Measurements from ENCODE around the gene ARHGEF2. TPM values are rescaled to one million over a fixed set of nuclear protein-coding genes. Genes with fewer than 3 reads are reported as not detected.

Gene ARHGEF2
- total RNA-seq, 1 donor from 2014 or later, result 197 TPM

- TF ChIP-seq, protein P1, sequence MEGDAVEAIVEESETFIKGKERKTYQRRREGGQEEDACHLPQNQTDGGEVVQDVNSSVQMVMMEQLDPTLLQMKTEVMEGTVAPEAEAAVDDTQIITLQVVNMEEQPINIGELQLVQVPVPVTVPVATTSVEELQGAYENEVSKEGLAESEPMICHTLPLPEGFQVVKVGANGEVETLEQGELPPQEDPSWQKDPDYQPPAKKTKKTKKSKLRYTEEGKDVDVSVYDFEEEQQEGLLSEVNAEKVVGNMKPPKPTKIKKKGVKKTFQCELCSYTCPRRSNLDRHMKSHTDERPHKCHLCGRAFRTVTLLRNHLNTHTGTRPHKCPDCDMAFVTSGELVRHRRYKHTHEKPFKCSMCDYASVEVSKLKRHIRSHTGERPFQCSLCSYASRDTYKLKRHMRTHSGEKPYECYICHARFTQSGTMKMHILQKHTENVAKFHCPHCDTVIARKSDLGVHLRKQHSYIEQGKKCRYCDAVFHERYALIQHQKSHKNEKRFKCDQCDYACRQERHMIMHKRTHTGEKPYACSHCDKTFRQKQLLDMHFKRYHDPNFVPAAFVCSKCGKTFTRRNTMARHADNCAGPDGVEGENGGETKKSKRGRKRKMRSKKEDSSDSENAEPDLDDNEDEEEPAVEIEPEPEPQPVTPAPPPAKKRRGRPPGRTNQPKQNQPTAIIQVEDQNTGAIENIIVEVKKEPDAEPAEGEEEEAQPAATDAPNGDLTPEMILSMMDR (IDR thresholded peaks at IDR 0.05; ENCODE audit: insufficient read depth, low read length, poor library complexity, severe bottlenecking), result no peak
- Histone ChIP-seq H3K36me3 (ENCODE audit: control insufficient read depth, insufficient read depth, low read length) (peaks cover 5% of the 10 kb centered on the region), H3K4me3 (ENCODE audit: low read depth, low read length) (no peak overlapping the region), H3K27me3 (ENCODE audit: control insufficient read depth, insufficient read depth, low read length) (no peaks in the 10 kb centered on the region)
- no peak for DNase-seq (ENCODE audit: low read depth)
Measured at GRCh38 chr1:155950829-155951228, 27.5 kb downstream of the ARHGEF2 start.

- TF ChIP-seq, protein P1 (IDR thresholded peaks at IDR 0.05; ENCODE audit: insufficient read depth, low read length, poor library complexity, severe bottlenecking), result no peak
- Histone ChIP-seq H3K36me3 (ENCODE audit: control insufficient read depth, insufficient read depth, low read length) (peaks cover 3% of the 10 kb centered on the region), H3K27me3 (ENCODE audit: control insufficient read depth, insufficient read depth, low read length) (no peaks in the 10 kb centered on the region), H3K4me3 (ENCODE audit: low read depth, low read length) (no peak overlapping the region)
- no peak for DNase-seq (ENCODE audit: low read depth)
Measured at GRCh38 chr1:155947741-155948140, 30.6 kb downstream of the ARHGEF2 start.

DNA sequence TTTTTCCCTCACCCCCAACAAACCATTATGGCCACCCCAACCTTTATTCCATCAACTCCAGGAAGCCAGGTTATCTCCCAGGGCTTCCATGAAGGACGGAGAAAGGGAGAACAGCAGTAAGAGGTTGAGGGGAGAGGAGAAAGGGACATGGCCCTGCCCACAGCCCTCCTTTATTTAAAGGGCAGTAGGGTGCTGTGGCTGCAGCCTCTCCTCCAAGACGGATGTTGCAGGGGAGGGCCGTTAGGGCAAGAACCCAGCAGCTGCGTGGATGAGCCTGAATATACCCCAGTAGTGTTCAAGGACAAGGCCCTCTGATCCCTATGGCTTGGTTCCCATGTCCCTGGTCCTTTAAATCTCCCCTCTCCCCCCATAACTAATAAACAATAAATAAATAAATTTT lies 31.1 kb downstream of the ARHGEF2 start:
- H3K4me3 ChIP-seq (ENCODE audit: low read depth, low read length), result no peak overlapping the region
- no peak for DNase-seq (ENCODE audit: low read depth)
- peaks cover 3% of the 10 kb centered on the region for H3K36me3 ChIP-seq (ENCODE audit: control insufficient read depth, insufficient read depth, low read length)
- TF ChIP-seq, protein P1 (IDR thresholded peaks at IDR 0.05; ENCODE audit: insufficient read depth, low read length, poor library complexity, severe bottlenecking), result no peak
- H3K27me3 ChIP-seq (ENCODE audit: control insufficient read depth, insufficient read depth, low read length), result no peaks in the 10 kb centered on the region

- no peak overlapping the region for H3K4me3 ChIP-seq (ENCODE audit: low read depth, low read length)
- DNase-seq (ENCODE audit: low read depth), result no peak
- TF ChIP-seq, protein P1 (IDR thresholded peaks at IDR 0.05; ENCODE audit: insufficient read depth, low read length, poor library complexity, severe bottlenecking), result no peak
- peaks cover 2% of the 10 kb centered on the region for H3K36me3 ChIP-seq (ENCODE audit: control insufficient read depth, insufficient read depth, low read length)
- no peaks in the 10 kb centered on the region for H3K27me3 ChIP-seq (ENCODE audit: control insufficient read depth, insufficient read depth, low read length)
Measured at GRCh38 chr1:155946633-155947219, 31.6 kb downstream of the ARHGEF2 start.

- no peak for DNase-seq (ENCODE audit: low read depth)
- no peaks in the 10 kb centered on the region for H3K36me3 ChIP-seq (ENCODE audit: control insufficient read depth, insufficient read depth, low read length)
- H3K4me3 ChIP-seq (ENCODE audit: low read depth, low read length), result no peak overlapping the region
- TF ChIP-seq, protein P1 (IDR thresholded peaks at IDR 0.05; ENCODE audit: insufficient read depth, low read length, poor library complexity, severe bottlenecking), result no peak
- no peaks in the 10 kb centered on the region for H3K27me3 ChIP-seq (ENCODE audit: control insufficient read depth, insufficient read depth, low read length)
Measured at GRCh38 chr1:155944444-155944799, 33.9 kb downstream of the ARHGEF2 start.

GRCh38 chr1:155942578-155943141 lies 35.7 kb downstream of the ARHGEF2 start:
- TF ChIP-seq, protein P1 (IDR thresholded peaks at IDR 0.05; ENCODE audit: insufficient read depth, low read length, poor library complexity, severe bottlenecking), result no peak
- Histone ChIP-seq H3K4me3 (ENCODE audit: low read depth, low read length) (no peak overlapping the region), H3K36me3 (ENCODE audit: control insufficient read depth, insufficient read depth, low read length) (no peaks in the 10 kb centered on the region), H3K27me3 (ENCODE audit: control insufficient read depth, insufficient read depth, low read length) (no peaks in the 10 kb centered on the region)
- DNase-seq (ENCODE audit: low read depth), result no peak

Measured in kidney epithelial cell (primary cell).